GM23338 (cell line): ENCODE measurements around the gene WWC1.

ENCODE experiments used
- CREB1 ChIP-seq: fragments of 250-450 bp; sonication (Bioruptor Pico); IDR thresholded peaks from 2 replicates; pipeline ENCODE4 v1.5.0; 2020; ENCODE audit warnings: low read depth, mild to moderate bottlenecking, moderate library complexity
- EZH2 ChIP-seq: fragments of 200-600 bp; sonication (generic); IDR thresholded peaks from one replicate; pipeline ENCODE4 v1.8.0; 2017; ENCODE audit warnings: antibody characterized with exemption, mild to moderate bottlenecking, low read depth; ENCODE audit not compliant: unreplicated experiment
- EZH2phosphoT487 ChIP-seq: fragments of 200-600 bp; sonication (generic); IDR thresholded peaks from one replicate; pipeline ENCODE4 v1.8.1; 2018; ENCODE audit warnings: antibody characterized with exemption; ENCODE audit not compliant: unreplicated experiment
- JUNB ChIP-seq: IDR thresholded peaks from one replicate; pipeline ENCODE4 v1.6.1; 2016; ENCODE audit warnings: antibody characterized with exemption; ENCODE audit not compliant: unreplicated experiment
- NANOG ChIP-seq: IDR thresholded peaks from 2 replicates; pipeline ENCODE4 v1.6.1; 2016; ENCODE audit warnings: antibody characterized with exemption, borderline replicate concordance
- POLR2AphosphoS5 ChIP-seq: IDR thresholded peaks from 2 replicates; pipeline ENCODE4 v1.6.1; 2016; ENCODE audit warnings: antibody characterized with exemption, low read depth
- STAT1 ChIP-seq: IDR thresholded peaks from one replicate; pipeline ENCODE4 v1.6.1; 2016; ENCODE audit warnings: antibody characterized with exemption; ENCODE audit not compliant: unreplicated experiment
- ZNF114 ChIP-seq: fragments of 250-450 bp; sonication (Bioruptor Pico); IDR thresholded peaks from 2 replicates; pipeline ENCODE4 v1.5.0; 2020; ENCODE audit warnings: mild to moderate bottlenecking, moderate library complexity
- ZNF331 ChIP-seq: fragments of 250-450 bp; sonication (Bioruptor Pico); IDR thresholded peaks from 2 replicates; pipeline ENCODE4 v1.5.0; 2020; ENCODE audit warnings: low read depth, mild to moderate bottlenecking, moderate library complexity
- TF ChIP-seq, protein P1 (sequence below), 2 experiments: fragments of 200-600 bp in 1 of 2; sonication (generic) in 1 of 2; conservative IDR thresholded peaks; 2 replicates each; pipeline versions ENCODE4 v1.5.1 to v1.6.1; 2016 to 2017; ENCODE audit warnings: antibody characterized with exemption in 2 of 2, low read depth in 2 of 2, mild to moderate bottlenecking in 2 of 2, moderate library complexity in 1 of 2
- TF ChIP-seq, protein P2 (sequence below): IDR thresholded peaks from one replicate; pipeline ENCODE4 v1.6.1; 2018; ENCODE audit warnings: antibody characterized with exemption; ENCODE audit not compliant: unreplicated experiment
- TF ChIP-seq, protein P3 (sequence below): IDR thresholded peaks from 2 replicates; pipeline ENCODE4 v1.6.1; 2016; ENCODE audit warnings: antibody characterized with exemption
- TF ChIP-seq, protein P4 (sequence below): fragments of 250-450 bp; sonication (Bioruptor Pico); IDR thresholded peaks from 2 replicates; pipeline ENCODE4 v1.5.0; 2020; ENCODE audit warnings: mild to moderate bottlenecking, moderate library complexity

DNA sequence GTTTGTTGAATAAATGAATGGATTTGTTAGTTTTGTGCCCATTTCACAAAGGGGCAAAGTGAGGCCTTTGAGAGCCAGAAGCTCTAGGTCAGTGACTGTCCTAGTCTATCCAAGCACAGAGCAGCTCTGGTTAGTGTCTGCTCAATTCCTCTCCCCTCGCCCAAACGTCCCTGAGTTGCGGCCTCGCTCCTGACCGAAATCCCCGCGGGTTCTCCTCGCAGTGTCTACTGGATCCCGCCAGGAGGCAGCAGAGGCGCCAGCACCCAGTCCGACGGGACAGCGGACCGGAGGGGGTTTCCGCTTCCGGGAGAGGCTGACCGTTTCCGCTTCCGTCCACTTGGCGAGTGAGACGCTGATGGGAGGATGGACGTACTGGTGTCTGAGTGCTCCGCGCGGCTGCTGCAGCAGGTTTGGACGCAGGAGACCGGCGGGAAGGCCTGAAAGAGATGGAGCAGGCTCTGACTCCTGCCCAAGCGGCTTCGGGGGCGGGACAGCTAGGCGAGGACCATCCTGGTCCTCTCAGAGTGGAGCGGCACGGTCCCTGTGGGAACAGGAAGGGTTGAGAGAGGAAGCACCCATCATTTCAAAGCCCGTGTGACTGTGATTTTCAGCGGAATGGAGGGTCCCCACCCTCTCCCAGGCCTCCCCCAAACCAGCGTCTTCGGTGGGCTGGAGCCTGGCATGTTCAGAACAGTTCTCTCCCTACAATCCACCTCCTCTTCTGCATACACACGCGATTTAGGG is 194.9 kb downstream of the WWC1 start, which contains the start of gene RARS1:
- TF ChIP-seq, protein P1, sequence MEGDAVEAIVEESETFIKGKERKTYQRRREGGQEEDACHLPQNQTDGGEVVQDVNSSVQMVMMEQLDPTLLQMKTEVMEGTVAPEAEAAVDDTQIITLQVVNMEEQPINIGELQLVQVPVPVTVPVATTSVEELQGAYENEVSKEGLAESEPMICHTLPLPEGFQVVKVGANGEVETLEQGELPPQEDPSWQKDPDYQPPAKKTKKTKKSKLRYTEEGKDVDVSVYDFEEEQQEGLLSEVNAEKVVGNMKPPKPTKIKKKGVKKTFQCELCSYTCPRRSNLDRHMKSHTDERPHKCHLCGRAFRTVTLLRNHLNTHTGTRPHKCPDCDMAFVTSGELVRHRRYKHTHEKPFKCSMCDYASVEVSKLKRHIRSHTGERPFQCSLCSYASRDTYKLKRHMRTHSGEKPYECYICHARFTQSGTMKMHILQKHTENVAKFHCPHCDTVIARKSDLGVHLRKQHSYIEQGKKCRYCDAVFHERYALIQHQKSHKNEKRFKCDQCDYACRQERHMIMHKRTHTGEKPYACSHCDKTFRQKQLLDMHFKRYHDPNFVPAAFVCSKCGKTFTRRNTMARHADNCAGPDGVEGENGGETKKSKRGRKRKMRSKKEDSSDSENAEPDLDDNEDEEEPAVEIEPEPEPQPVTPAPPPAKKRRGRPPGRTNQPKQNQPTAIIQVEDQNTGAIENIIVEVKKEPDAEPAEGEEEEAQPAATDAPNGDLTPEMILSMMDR (conservative IDR thresholded peaks at IDR 0.05; ENCODE audit: low read depth in 2 of 2) = peak; percentile 77 to 95
- TF ChIP-seq EZH2 = no peak
- TF ChIP-seq POLR2AphosphoS5 = peak; percentile 98
- TF ChIP-seq, protein P2, sequence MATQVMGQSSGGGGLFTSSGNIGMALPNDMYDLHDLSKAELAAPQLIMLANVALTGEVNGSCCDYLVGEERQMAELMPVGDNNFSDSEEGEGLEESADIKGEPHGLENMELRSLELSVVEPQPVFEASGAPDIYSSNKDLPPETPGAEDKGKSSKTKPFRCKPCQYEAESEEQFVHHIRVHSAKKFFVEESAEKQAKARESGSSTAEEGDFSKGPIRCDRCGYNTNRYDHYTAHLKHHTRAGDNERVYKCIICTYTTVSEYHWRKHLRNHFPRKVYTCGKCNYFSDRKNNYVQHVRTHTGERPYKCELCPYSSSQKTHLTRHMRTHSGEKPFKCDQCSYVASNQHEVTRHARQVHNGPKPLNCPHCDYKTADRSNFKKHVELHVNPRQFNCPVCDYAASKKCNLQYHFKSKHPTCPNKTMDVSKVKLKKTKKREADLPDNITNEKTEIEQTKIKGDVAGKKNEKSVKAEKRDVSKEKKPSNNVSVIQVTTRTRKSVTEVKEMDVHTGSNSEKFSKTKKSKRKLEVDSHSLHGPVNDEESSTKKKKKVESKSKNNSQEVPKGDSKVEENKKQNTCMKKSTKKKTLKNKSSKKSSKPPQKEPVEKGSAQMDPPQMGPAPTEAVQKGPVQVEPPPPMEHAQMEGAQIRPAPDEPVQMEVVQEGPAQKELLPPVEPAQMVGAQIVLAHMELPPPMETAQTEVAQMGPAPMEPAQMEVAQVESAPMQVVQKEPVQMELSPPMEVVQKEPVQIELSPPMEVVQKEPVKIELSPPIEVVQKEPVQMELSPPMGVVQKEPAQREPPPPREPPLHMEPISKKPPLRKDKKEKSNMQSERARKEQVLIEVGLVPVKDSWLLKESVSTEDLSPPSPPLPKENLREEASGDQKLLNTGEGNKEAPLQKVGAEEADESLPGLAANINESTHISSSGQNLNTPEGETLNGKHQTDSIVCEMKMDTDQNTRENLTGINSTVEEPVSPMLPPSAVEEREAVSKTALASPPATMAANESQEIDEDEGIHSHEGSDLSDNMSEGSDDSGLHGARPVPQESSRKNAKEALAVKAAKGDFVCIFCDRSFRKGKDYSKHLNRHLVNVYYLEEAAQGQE = peak; percentile 41
- no peak for TF ChIP-seq EZH2phosphoT487
- no peak for TF ChIP-seq ZNF331 (CRISPR knock-in tag)
- TF ChIP-seq ZNF114 (CRISPR knock-in tag) = 0 out of 2 replicates have a peak, but pooled peaks have one; percentile 39
- TF ChIP-seq CREB1 (CRISPR knock-in tag) = peak; percentile 58; the same call in 1 of the 2 replicates
- no peak for TF ChIP-seq JUNB
- no peak for TF ChIP-seq NANOG
- TF ChIP-seq STAT1 = no peak
- TF ChIP-seq, protein P3, sequence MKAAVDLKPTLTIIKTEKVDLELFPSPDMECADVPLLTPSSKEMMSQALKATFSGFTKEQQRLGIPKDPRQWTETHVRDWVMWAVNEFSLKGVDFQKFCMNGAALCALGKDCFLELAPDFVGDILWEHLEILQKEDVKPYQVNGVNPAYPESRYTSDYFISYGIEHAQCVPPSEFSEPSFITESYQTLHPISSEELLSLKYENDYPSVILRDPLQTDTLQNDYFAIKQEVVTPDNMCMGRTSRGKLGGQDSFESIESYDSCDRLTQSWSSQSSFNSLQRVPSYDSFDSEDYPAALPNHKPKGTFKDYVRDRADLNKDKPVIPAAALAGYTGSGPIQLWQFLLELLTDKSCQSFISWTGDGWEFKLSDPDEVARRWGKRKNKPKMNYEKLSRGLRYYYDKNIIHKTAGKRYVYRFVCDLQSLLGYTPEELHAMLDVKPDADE = peak; percentile 84
- TF ChIP-seq, protein P4, sequence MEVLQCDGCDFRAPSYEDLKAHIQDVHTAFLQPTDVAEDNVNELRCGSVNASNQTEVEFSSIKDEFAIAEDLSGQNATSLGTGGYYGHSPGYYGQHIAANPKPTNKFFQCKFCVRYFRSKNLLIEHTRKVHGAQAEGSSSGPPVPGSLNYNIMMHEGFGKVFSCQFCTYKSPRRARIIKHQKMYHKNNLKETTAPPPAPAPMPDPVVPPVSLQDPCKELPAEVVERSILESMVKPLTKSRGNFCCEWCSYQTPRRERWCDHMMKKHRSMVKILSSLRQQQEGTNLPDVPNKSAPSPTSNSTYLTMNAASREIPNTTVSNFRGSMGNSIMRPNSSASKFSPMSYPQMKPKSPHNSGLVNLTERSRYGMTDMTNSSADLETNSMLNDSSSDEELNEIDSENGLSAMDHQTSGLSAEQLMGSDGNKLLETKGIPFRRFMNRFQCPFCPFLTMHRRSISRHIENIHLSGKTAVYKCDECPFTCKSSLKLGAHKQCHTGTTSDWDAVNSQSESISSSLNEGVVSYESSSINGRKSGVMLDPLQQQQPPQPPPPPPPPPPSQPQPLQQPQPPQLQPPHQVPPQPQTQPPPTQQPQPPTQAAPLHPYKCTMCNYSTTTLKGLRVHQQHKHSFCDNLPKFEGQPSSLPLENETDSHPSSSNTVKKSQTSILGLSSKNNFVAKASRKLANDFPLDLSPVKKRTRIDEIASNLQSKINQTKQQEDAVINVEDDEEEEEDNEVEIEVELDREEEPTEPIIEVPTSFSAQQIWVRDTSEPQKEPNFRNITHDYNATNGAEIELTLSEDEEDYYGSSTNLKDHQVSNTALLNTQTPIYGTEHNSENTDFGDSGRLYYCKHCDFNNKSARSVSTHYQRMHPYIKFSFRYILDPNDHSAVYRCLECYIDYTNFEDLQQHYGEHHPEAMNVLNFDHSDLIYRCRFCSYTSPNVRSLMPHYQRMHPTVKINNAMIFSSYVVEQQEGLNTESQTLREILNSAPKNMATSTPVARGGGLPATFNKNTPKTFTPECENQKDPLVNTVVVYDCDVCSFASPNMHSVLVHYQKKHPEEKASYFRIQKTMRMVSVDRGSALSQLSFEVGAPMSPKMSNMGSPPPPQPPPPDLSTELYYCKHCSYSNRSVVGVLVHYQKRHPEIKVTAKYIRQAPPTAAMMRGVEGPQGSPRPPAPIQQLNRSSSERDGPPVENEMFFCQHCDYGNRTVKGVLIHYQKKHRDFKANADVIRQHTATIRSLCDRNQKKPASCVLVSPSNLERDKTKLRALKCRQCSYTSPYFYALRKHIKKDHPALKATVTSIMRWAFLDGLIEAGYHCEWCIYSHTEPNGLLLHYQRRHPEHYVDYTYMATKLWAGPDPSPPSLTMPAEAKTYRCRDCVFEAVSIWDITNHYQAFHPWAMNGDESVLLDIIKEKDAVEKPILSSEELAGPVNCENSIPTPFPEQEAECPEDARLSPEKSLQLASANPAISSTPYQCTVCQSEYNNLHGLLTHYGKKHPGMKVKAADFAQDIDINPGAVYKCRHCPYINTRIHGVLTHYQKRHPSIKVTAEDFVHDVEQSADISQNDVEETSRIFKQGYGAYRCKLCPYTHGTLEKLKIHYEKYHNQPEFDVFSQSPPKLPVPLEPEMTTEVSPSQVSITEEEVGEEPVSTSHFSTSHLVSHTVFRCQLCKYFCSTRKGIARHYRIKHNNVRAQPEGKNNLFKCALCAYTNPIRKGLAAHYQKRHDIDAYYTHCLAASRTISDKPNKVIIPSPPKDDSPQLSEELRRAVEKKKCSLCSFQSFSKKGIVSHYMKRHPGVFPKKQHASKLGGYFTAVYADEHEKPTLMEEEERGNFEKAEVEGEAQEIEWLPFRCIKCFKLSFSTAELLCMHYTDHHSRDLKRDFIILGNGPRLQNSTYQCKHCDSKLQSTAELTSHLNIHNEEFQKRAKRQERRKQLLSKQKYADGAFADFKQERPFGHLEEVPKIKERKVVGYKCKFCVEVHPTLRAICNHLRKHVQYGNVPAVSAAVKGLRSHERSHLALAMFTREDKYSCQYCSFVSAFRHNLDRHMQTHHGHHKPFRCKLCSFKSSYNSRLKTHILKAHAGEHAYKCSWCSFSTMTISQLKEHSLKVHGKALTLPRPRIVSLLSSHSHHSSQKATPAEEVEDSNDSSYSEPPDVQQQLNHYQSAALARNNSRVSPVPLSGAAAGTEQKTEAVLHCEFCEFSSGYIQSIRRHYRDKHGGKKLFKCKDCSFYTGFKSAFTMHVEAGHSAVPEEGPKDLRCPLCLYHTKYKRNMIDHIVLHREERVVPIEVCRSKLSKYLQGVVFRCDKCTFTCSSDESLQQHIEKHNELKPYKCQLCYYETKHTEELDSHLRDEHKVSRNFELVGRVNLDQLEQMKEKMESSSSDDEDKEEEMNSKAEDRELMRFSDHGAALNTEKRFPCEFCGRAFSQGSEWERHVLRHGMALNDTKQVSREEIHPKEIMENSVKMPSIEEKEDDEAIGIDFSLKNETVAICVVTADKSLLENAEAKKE (CRISPR knock-in tag) = no peak
